GM12878 (cell line): ENCODE data around the gene ZC3H8. TPM values are rescaled to one million over a fixed set of nuclear protein-coding genes. Genes with fewer than 3 reads are reported as not detected.

Experiments used
- ATAC-seq: fragments of 200-7000 bp; cut with Tn5 transposase; 3 replicates; pipeline ENCODE4 v1.9.1; 2020; ENCODE audit warnings: mild to moderate bottlenecking, moderate library complexity
- BruUV-seq: library from RNA; stranded (reverse); fragments of 400-500 nt; replicated peaks from 2 replicates; lab custom pipeline; 2021; lab: Mats Ljungman, UMichigan
- CTCF ChIA-PET: fragments of 300-600 bp; sonication (Branson Sonifier 250); formaldehyde crosslinking; extraction: SDS; loops from one replicate; lab custom pipeline; 2021; ENCODE audit warnings: inconsistent platforms; lab: Yijun Ruan, JAX
- POLR2A ChIA-PET: fragments of 350-600 bp; formaldehyde crosslinking; extraction: SDS; loops from one replicate; lab custom pipeline; 2021; ENCODE audit warnings: inconsistent platforms; lab: Charles Lee
- RAD21 ChIA-PET: fragments of 300-600 bp; sonication (Branson Sonifier 250); formaldehyde crosslinking; loops from one replicate; lab custom pipeline; 2023; ENCODE audit warnings: antibody characterized with exemption; ENCODE audit not compliant: unreplicated experiment; lab: Charles Lee
- SMC1A ChIA-PET: fragments of 300-600 bp; sonication (Branson Sonifier 250); formaldehyde crosslinking; loops from one replicate; lab custom pipeline; 2023; ENCODE audit not compliant: unreplicated experiment, uncharacterized antibody; lab: Charles Lee
- DNase-seq: peaks from one replicate; pipeline ENCODE4 v3.0.0-alpha.2; 2011; ENCODE audit warnings: low read depth, low spot score
- FAIRE-seq: peaks from 3 replicates; lab custom pipeline; 2011; peaks lifted over from hg19 to GRCh38; lab: Jason Lieb, UNC
- H2AFZ ChIP-seq: 2 replicates; pipeline ENCODE4 v1.6.0; 2011; ENCODE audit warnings: low read depth, low read length, control low read depth; ENCODE audit not compliant: control insufficient read depth
- H3K27ac ChIP-seq: 2 replicates; pipeline ENCODE4 v1.5.1; 2011; ENCODE audit warnings: control low read depth; ENCODE audit not compliant: control insufficient read depth, insufficient read depth
- H3K27me3 ChIP-seq, 2 experiments: replicated peaks in 1 of 2; 2 replicates each; pipeline versions ENCODE4 v1.6.0 to v1.6.1; 2011; ENCODE audit warnings: low read length in 1 of 2; ENCODE audit not compliant: control insufficient read depth in 2 of 2, insufficient read depth in 2 of 2
- H3K36me3 ChIP-seq, 2 experiments: 2 replicates each; pipeline ENCODE4 v1.5.1; 2011; ENCODE audit warnings: low read length in 1 of 2; ENCODE audit not compliant: control insufficient read depth in 2 of 2, insufficient read depth in 2 of 2
- H3K4me1 ChIP-seq: 2 replicates; pipeline ENCODE4 v1.6.1; 2011; ENCODE audit warnings: mild to moderate bottlenecking, low read length, moderate library complexity, mixed read lengths; ENCODE audit not compliant: control insufficient read depth, insufficient read depth
- H3K4me2 ChIP-seq: 2 replicates; pipeline ENCODE4 v1.6.0; 2011; ENCODE audit warnings: control low read depth; ENCODE audit not compliant: control insufficient read depth, insufficient read depth
- H3K4me3 ChIP-seq: fragments of 200-600 bp; sonication (generic); 2 replicates; pipeline ENCODE4 v1.5.1; 2016
- H3K79me2 ChIP-seq: 2 replicates; pipeline ENCODE4 v1.6.0; 2011; ENCODE audit warnings: low read length; ENCODE audit not compliant: control insufficient read depth, insufficient read depth
- H3K9ac ChIP-seq: 2 replicates; pipeline ENCODE4 v1.8.0; 2011; ENCODE audit warnings: low read length, control low read depth, mixed read lengths; ENCODE audit not compliant: control insufficient read depth, insufficient read depth
- H3K9me3 ChIP-seq: replicated peaks from 3 replicates; pipeline ENCODE4 v1.5.1; 2011; ENCODE audit warnings: mild to moderate bottlenecking, low read length; ENCODE audit not compliant: control insufficient read depth, insufficient read depth
- H4K20me1 ChIP-seq: 2 replicates; pipeline ENCODE4 v1.6.0; 2011; ENCODE audit not compliant: control insufficient read depth, insufficient read depth
- E2F4 ChIP-seq: IDR thresholded peaks from 2 replicates; pipeline ENCODE4 v1.6.1; 2012; ENCODE audit warnings: low read depth, low read length, improper control_type of control experiment
- ELK1 ChIP-seq: IDR thresholded peaks from 2 replicates; pipeline ENCODE4 v1.6.1; 2012; ENCODE audit warnings: low read depth, low read length, improper control_type of control experiment
- EP300 ChIP-seq, 2 experiments: fragments of 150-350 bp in 1 of 2; IDR thresholded peaks; 2 replicates each; pipeline ENCODE4 v1.6.1; 2011 to 2012; ENCODE audit warnings: low read depth in 2 of 2, low read length in 2 of 2, borderline replicate concordance in 1 of 2, improper control_type of control experiment in 1 of 2, inconsistent platforms in 1 of 2; ENCODE audit not compliant: control insufficient read depth in 1 of 2
- GABPA ChIP-seq: IDR thresholded peaks from 2 replicates; pipeline ENCODE4 v1.6.1; 2014; ENCODE audit warnings: antibody characterized with exemption, low read depth, mild to moderate bottlenecking, inconsistent platforms
- NFYB ChIP-seq: IDR thresholded peaks from 2 replicates; pipeline ENCODE4 v1.6.1; 2011; ENCODE audit warnings: low read depth, mild to moderate bottlenecking, low read length, improper control_type of control experiment, moderate library complexity; ENCODE audit not compliant: insufficient read depth
- NRF1 ChIP-seq: conservative IDR thresholded peaks from 2 replicates; pipeline ENCODE4 v1.6.1; 2011; ENCODE audit warnings: mild to moderate bottlenecking, low read depth, low read length, improper control_type of control experiment
- RB1 ChIP-seq: fragments of 450-650 bp; formaldehyde crosslinking; IDR thresholded peaks from 2 replicates; pipeline ENCODE4 v1.6.1; 2017; ENCODE audit warnings: mild to moderate bottlenecking, borderline replicate concordance
- STAT3 ChIP-seq: IDR thresholded peaks from 2 replicates; pipeline ENCODE4 v1.6.1; 2011; ENCODE audit warnings: low read depth, low read length, improper control_type of control experiment
- WRNIP1 ChIP-seq: IDR thresholded peaks from 2 replicates; pipeline ENCODE4 v1.6.1; 2011; ENCODE audit warnings: low read depth, low read length, improper control_type of control experiment, borderline replicate concordance
- ZNF207 ChIP-seq: fragments of 450-650 bp; IDR thresholded peaks from 2 replicates; pipeline ENCODE4 v1.6.1; 2014; ENCODE audit warnings: antibody characterized with exemption, mild to moderate bottlenecking, borderline replicate concordance
- ZNF24 ChIP-seq: fragments of 450-650 bp; IDR thresholded peaks from 2 replicates; pipeline ENCODE4 v1.6.1; 2017; ENCODE audit warnings: antibody characterized with exemption, mild to moderate bottlenecking
- ZSCAN29 ChIP-seq: fragments of 450-650 bp; IDR thresholded peaks from 2 replicates; pipeline ENCODE4 v1.6.1; 2017; ENCODE audit warnings: mild to moderate bottlenecking, moderate library complexity
- WGBS: methylation state at CpG from one replicate; pipeline ENCODE4 v1.1.6; 2016; ENCODE audit warnings: low lambda C conversion rate; ENCODE audit not compliant: insufficient replicate concordance, insufficient coverage; ENCODE audit errors: missing lambda C conversion rate; 5-methylcytosine and 5-hydroxymethylcytosine counted together
- in situ Hi-C: fragments of 300-500 bp; cut with MboI; formaldehyde crosslinking; loops from 9 replicates; pipeline ENCODE4 v1.14.3; 2018; ENCODE audit warnings: mixed read lengths
- intact Hi-C: fragments of 100-400 bp; cut with micrococcal nuclease; formaldehyde crosslinking; loops from one replicate; pipeline ENCODE4 v1.14.2; 2022; ENCODE audit not compliant: unreplicated experiment
- polyA plus RNA-seq, 11 experiments: library from polyadenylated mRNA; depleted of rRNA in 4 of 11; unstranded in 6 of 11; stranded (reverse) in 5 of 11; fragments of >200 nt; fragmentation: Nextera tagmentation in 4 of 11; fragmentation: Illumina TruSeq in 1 of 11; extraction: Ambion mirVana in 4 of 11; extraction: Trizol in 1 of 11; gene quantifications; 1 replicate in 1 of 11; 2 replicates in 10 of 11; pipeline versions ENCODE4 v1.2.1 to v1.2.3, GENCODE V29; 2011 to 2016; ENCODE audit warnings: inconsistent platforms in 2 of 11, missing spikeins in 2 of 11, low read depth in 1 of 11
- total RNA-seq, 4 experiments: library from RNA; depleted of rRNA in 3 of 4; stranded (reverse); fragments of >200 nt in 3 of 4; fragmentation: Illumina TruSeq in 1 of 4; extraction: Trizol in 1 of 4; gene quantifications; 2 replicates each; pipeline versions ENCODE4 v1.2.1 to v1.2.3, GENCODE V29; 2013 to 2021

ZC3H8 gene
- total and polyA plus RNA-seq, 10 of the 15 experiments (the other 5 are each of a cell fraction or from before 2014, with no cell fraction given): 9.9 to 28.4 (median 19.5) TPM

- ChIA-PET CTCF (interaction anchor here (1.5 kb wide), 1 partner anchor 9 kb away, joined by 8 read pairs; no protein-coding TSS in a partner anchor), POLR2A (interaction anchor here (0.6 kb wide), 1 partner anchor 212 kb away, joined by 3 read pairs; no protein-coding TSS in a partner anchor), SMC1A (no interaction called here), RAD21 (interaction anchor here (1.0 kb wide), 1 partner anchor 13 kb away, joined by 3 read pairs; the partner anchor contains the start of gene ZC3H8)
- no peak overlapping the region for H3K9ac ChIP-seq
- DNase-seq (no peak), ATAC-seq (no peak), FAIRE-seq (no peak)
- intact Hi-C loops: no loop called here
- H3K27me3 ChIP-seq: no peaks in the 10 kb centered on the region
- in situ Hi-C loops: no loop called here
- no TSS peak for BruUV-seq
- H3K4me3 ChIP-seq: no peak overlapping the region
- H3K4me2 ChIP-seq: no peak overlapping the region
- no peaks in the 10 kb centered on the region for H4K20me1 ChIP-seq
- H3K9me3 ChIP-seq: no peaks in the 10 kb centered on the region
- no peaks in the 10 kb centered on the region for H3K36me3 ChIP-seq
- WGBS: 38% methylated on average over 1 of the region's 1 CpG
- no peaks in the 10 kb centered on the region for H3K79me2 ChIP-seq
- H3K4me1 ChIP-seq: no peaks in the 10 kb centered on the region
- no peak overlapping the region for H2AFZ ChIP-seq
- no peak overlapping the region for H3K27ac ChIP-seq
- TF ChIP-seq ELK1 (no peak), EP300 (IDR thresholded peaks at IDR 0.05; ENCODE audit: borderline replicate concordance in 1 of 2, control insufficient read depth in 1 of 2, low read depth in 2 of 2, low read length in 2 of 2) (no peak), E2F4 (no peak), ZSCAN29 (no peak), WRNIP1 (no peak), ZNF207 (no peak), GABPA (no peak), ZNF24 (no peak), RB1 (no peak), STAT3 (no peak), NRF1 (no peak), NFYB (no peak)
These were observed 13.7 kb upstream of the ZC3H8 start for GRCh38 chr2:112268547-112268946.
